GM19099 (cell line): ENCODE results near the gene GBX1.

Experiments used
- POLR2A ChIP-seq: IDR thresholded peaks from 3 replicates; pipeline ENCODE4 v1.6.1; 2011; ENCODE audit warnings: low read depth; ENCODE audit not compliant: insufficient read length; ENCODE audit errors: extremely low read depth

The GBX1 gene

DNA sequence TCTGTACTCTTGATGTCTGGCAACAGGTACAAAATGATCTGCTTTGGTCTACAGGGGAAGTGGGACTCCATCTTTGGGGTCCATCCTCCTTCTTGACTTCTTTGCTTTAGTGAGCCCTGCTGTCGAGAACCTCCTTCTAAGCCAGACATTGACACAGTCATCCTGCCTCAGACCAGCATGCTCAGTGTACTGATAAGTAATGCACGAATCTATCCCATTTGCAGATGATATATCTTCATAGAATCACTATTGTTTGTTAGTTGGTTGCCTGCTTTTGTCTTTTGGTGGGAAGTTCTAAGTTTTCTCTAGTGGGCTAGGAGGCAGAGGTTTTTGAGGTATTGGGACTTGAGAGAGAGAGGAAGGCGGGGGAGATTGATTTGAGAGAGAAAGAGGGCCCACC, 33.9 kb upstream of the GBX1 start:
- TF ChIP-seq POLR2A, result no peak

DNA sequence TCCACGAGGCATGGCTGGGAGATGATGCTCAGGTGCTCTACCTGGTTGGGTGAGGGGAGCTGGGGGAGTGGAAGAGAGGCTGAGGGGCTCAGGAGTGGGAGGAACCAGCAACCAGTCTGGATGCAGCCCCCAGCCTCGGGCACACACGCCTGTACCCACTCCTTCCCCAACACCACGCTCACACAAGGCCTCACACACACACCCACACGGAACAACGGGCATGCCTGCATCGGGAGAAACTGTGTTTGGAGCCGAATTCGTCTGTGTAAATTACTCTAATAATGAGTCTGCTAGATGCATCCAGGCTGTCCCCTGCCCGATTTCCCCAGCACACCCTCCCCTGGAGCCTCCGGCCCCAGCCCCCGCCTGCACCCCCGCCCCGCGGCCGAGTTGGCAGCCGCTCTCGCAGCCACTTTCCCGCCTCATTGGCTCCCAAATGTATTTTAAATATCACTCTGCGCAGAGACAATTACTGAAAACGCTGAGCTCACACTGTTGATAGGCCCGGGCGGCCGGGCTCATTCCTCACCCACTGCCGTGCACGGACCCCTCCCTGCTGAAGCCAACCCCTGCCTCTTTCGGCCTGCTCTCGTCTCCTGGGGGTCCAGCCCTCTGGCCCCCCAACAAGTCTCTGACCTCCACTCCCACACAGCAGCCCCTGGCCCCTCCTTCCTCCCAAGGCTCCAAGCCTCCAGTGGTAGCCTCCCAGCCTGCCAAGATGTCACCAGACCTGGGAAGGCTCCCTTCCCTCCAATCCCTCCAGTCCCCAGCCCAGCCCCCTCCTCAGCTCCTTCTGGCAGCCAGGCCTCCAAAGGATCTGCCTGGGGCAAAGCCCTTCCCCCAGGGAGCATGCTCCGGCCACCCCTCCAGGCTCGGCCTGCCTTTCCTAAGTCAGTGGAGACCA, 31.7 kb upstream of the GBX1 start:
- TF ChIP-seq POLR2A, result no peak

DNA sequence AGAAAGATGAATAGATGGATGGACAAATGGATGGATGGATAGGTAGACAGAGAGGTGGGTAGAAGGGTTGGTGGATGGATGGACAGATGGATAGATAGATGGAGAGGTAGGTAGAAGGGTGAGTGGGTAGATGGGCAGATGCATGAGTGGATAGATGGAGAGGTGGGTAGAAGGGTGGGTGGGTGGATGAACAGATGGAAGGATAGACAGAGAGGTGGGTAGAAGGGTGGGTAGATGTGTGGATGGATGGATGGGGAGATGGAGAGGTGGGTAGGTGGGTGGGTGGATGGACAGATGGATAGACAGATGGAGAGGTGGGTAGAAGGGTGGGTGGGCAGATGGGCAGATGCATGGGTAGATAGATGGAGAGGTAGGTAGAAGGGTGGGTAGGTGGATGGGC, 30.4 kb upstream of the GBX1 start:
- TF ChIP-seq POLR2A, result no peak

DNA sequence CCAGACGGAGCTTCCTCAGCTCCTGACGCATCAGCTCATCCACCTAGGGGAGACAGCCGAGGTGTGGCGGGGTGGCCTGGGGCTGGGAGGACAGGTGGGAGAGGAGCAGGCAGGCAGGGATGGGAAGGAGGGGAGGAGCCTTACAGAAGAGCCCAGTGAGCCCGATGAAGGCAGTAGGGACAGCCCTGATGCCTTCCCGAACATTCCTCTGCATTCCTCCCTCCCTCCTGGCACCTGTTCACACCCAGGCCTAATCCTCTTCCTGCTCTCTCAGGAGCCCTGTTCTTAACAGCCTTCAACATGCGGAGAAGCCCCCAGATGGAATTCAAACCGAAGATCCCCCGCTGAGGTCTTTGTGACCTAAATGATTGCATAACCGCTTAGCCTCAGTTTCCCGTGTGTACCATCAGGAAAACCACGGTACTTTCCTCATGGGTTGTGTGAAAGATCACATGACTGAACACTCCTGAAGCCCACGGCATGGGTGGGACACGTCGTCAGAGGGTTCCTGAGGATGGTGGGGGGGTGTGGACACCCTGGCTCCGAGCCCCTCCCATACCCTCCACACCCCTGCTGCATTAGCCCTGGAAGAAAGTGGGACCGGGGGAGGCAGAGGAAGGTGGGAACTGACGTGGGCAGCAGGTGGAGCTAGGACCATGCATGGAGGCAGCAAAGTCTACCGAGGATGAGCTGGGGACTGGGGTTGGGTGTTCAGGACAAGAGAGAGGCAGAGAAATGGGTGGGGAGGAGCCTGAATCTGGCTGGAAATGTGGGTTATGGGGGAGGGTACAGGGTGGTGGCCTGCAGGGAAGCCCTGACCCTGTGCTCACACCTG, 28.3 kb upstream of the GBX1 start:
- no peak for TF ChIP-seq POLR2A

DNA sequence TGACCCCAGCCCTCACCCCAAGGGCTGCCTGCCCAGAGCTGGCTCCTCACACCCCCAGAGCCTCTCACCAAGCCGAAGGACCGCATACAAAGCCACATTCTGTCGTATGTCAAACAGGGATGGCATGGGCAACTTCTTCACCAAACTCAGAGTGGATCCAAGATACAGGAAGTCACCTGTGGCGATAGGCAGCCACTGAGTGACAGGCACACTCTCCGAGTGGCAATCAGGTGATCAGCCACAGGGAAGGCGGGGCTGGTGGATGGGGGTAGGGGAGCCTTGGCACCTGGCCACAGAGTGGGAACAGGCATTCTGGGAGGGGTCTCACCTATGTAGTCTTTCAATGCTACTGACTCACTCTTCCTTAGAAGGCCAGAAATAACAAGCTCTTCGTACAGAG, 26.7 kb upstream of the GBX1 start:
- no peak for TF ChIP-seq POLR2A

DNA sequence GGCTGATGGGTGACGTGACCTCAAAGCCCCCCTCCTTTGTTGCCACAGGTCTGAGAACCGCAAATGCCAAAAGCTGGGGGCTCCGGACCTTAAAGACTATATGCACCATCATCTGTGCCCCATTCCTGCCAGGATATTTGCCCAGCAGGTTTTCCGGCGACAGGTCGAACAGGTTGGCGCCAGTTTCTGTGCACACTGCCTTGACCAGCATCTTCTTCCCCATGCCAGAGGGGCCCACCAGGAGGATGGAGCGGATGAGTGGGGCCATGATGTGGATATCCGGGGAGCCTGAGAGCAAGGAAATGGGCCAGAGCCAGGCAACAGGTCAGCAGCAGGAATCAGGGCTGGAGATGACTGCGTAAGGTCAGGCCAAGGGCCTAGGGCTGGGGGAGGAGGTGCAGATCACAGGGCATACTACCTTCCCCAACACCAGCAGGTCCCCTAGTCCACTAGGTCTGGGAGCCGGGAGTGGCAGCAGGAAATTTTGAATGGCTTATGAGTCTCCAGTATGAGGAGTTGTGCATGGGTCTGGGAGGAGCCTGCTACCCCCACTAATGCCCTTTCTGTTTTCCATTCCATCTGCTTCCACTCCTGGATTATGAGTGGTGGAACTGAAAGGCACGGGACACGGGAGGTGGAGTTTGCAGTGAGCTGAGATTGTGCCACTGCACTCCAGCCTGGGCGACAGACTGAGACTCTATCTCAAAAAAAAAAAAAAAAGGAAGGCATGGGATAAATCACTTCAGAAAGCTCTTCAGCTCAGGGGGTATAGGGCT, 25.9 kb upstream of the GBX1 start:
- TF ChIP-seq POLR2A, result no peak

DNA sequence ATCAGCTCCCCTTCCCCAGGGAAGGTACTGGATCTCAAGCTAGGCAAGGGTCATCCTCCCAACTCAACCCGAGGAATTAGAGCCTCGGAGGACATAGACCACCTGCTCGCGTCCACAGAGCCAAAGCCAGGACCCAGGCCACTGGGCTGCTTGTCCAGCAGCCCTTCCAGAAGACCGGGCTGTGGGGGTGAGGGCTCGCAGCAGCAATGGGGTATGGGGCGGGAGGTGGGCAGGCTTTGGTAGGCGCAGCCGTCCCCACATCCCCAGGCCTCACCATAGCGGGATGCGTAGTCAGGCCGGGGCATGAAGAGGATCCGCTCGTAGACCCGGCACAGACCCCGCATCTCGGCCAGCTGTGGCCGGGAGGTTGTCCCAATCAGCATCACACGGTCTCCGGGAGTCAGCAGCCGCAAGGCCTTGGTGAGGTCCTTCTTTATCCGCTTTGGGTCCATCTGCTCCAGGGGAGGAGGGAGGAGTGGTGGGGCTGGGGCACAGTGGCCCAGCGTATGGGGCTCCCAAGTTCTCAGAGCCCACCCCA, 24.6 kb upstream of the GBX1 start:
- TF ChIP-seq POLR2A, result no peak

DNA sequence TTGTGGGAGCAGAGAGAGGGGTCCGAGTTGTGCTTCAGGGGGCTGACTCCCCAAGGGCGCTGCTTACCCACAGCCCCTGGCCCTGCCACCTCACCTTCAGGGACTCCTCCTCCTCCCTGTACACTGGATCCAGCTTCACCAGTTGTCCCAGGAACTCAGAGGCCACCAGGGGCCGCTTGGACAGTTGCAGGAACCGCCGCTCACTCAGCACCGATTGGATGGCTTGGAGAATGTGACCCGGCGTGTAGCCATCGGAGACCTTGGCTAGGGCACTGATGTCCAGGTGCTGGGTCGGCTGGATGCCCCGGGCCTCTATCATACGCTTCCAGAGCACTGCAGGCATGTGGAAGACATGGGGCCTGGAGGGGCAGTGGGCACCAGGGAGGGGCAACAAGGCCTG, 24.1 kb upstream of the GBX1 start:
- no peak for TF ChIP-seq POLR2A

DNA sequence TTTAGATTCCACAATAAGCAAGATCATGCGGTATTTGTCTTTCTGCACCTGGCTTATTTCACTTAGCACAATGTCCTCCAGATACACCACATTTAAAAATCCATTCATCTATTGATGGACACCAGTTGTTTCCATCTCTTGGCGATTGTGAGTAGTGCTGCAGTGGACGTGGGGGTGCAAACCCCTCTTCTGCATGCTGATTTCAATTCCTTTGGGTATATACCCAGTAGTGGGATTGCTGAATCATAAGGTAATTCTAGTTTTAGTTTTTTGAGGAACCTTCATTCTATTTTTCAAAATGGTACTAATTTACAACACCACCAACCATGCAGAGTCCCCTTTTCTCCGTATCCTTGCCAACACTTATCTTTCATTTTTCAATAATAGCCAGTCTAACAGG, 21.5 kb upstream of the GBX1 start:
- TF ChIP-seq POLR2A, result no peak

DNA sequence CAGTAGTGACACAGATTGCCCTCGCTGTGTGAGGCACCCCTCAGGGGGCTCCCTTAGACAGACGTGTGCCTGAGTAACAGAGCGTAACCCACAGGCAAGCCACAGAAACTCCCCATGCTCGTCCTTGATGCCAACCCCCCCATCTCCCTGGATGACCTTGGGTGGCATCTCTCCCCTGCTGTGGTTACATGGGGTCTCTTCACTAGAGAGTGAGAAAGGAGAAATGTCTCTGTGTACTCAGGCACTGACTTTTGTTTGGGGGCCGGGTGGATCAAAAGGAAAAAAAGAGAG, 20.7 kb upstream of the GBX1 start:
- no peak for TF ChIP-seq POLR2A

DNA sequence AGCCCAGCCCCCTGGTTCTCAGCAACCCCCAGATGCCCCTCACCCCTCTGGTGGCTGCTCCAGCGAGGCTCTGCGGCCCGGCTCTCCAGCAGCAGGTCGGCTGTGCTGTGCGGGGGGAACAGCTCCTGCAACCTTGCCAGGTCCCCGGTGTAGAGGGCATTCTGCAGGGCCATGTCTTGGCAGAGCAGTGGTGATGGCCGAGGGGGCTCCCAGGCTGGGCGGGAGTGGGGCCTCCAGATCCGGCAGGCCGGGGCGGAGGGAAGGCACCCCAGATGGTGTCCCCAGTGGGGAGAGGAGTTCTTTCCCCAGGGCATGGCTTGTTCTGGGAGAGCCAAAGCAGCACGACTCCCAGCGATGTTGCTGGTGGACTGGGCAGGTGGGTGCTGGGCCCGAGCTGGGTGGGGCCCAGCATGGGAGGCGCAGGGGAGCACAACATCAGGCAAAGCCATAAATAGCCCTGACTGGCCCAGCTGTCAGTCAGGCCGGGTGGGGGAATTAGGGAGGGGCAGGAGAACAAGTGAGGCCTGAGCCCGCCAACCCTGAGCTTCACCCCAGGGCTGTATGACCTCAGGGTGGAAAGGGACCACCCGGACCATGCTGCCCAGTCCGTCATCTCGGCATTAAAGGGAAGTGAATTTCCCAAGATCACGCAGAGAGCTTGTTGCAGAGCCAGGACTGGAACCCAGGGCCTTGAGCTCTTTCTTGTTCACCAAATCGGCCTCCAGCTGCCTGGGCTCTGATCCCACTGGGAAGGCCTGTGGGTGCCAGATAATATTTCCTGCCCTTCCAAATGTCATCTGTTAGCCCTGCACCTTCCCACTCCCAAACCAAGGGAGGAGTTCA, 20.1 kb upstream of the GBX1 start:
- no peak for TF ChIP-seq POLR2A

DNA sequence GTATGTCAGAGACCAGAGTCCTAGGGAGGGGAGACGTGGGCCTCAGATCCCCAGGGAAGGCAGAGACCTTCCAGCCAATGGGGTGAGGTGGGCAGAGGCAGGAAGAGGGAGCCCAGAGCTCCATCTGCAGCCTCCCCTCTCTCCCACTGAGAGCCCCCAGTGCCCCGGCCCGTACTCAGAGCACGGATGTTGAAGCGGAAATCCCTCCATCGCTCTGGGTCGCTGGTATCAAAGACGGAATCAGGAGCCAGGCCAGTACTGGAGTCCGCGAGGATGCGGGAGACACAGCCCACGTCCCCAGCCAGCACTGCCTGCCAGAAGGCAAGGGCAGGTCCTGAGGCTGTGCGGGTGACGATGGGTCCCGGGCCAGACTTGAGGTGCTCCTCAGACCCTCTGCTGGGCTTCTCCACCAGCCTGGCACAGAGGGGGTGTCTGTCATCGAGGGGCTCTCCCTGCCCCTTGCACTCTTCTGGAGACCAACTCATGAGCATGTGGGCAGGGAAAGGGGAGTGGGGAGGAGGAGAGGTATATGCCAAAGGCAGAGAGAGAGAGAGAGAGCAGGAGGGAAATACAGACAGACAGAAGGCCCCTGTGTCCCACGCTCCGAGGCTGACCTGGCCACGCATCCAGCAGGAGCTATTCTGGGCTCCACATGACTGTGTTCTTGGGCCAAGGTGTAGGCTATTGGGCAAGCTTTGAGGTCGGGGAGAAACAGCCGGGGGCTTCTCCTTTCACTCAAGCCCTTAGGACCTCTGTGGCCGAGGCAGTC, 19.3 kb upstream of the GBX1 start, which contains the start of gene ASB10:
TSS of gene ASB10 (minus strand) at position 611 of the 769 bp plus-strand sequence. CDS start at position 491, 120 bp downstream.
- no peak for TF ChIP-seq POLR2A
